ENCODE data around the gene UBALD2. TPM values are rescaled to one million over a fixed set of nuclear protein-coding genes. Genes with fewer than 3 reads are reported as not detected.
"Not testable (repeated sequence)": the region's sequence is repeated elsewhere in the genome, so short reads cannot be mapped to it uniquely, and the experiment has no call there.

UBALD2 gene
- total RNA-seq, 2 donors from 2014 or later = 173 to 187 TPM

- H3K27me3 Mint-ChIP-seq; H3K9me3 Mint-ChIP-seq; H3K36me3 Mint-ChIP-seq (ENCODE audit: low read depth): not testable (repeated sequence)
- H3K4me3 Mint-ChIP-seq = peak overlapping the region; percentile 85
- peak; percentile 53 for ATAC-seq (replicated peaks)
- peaks cover 25% of the 10 kb centered on the region for H3K4me1 Mint-ChIP-seq
- H3K27ac Mint-ChIP-seq = peak overlapping the region; percentile 91
These were observed 12.0 kb upstream of the UBALD2 start for GRCh38 chr17:76252967-76253766.

- no peak for ATAC-seq (replicated peaks)
- Mint-ChIP-seq H3K4me1 (peaks cover 25% of the 10 kb centered on the region), H3K27ac (no peak overlapping the region), H3K4me3 (no peak overlapping the region), H3K36me3 (ENCODE audit: low read depth) (no peaks in the 10 kb centered on the region), H3K9me3 (peaks cover 3% of the 10 kb centered on the region), H3K27me3 (no peaks in the 10 kb centered on the region)
These were observed 11.3 kb upstream of the UBALD2 start for GRCh38 chr17:76253841-76254240.

- no peak overlapping the region for H3K4me3 Mint-ChIP-seq
- no peaks in the 10 kb centered on the region for H3K27me3 Mint-ChIP-seq
- H3K27ac Mint-ChIP-seq = no peak overlapping the region
- no peaks in the 10 kb centered on the region for H3K36me3 Mint-ChIP-seq (ENCODE audit: low read depth)
- H3K9me3 Mint-ChIP-seq = peaks cover 3% of the 10 kb centered on the region
- H3K4me1 Mint-ChIP-seq = peaks cover 25% of the 10 kb centered on the region
- no peak for ATAC-seq (replicated peaks)
These were observed 10.9 kb upstream of the UBALD2 start for GRCh38 chr17:76254275-76254674.

GRCh38 chr17:76255801-76256429, 9.2 kb upstream of the UBALD2 start:
- Mint-ChIP-seq H3K9me3 (peaks cover 3% of the 10 kb centered on the region), H3K36me3 (ENCODE audit: low read depth) (no peaks in the 10 kb centered on the region), H3K27ac (no peak overlapping the region), H3K27me3 (no peaks in the 10 kb centered on the region), H3K4me1 (peaks cover 27% of the 10 kb centered on the region), H3K4me3 (peak overlapping the region; percentile 60)
- no peak for ATAC-seq (replicated peaks)

- ATAC-seq (replicated peaks) = peak; percentile 9
- H3K9me3 Mint-ChIP-seq; H3K36me3 Mint-ChIP-seq (ENCODE audit: low read depth); H3K27me3 Mint-ChIP-seq: not testable (repeated sequence)
- Mint-ChIP-seq H3K4me3 (peak overlapping the region; percentile 60), H3K27ac (peak overlapping the region; percentile 52), H3K4me1 (peaks cover 25% of the 10 kb centered on the region)
These were observed 8.6 kb upstream of the UBALD2 start for GRCh38 chr17:76256430-76257050.

- peaks cover 3% of the 10 kb centered on the region for H3K9me3 Mint-ChIP-seq
- H3K36me3 Mint-ChIP-seq (ENCODE audit: low read depth) = peaks cover 7% of the 10 kb centered on the region
- ATAC-seq (replicated peaks) = no peak
- no peaks in the 10 kb centered on the region for H3K27me3 Mint-ChIP-seq
- no peak overlapping the region for H3K4me3 Mint-ChIP-seq
- peaks cover 30% of the 10 kb centered on the region for H3K4me1 Mint-ChIP-seq
- no peak overlapping the region for H3K27ac Mint-ChIP-seq
These were observed 4.9 kb upstream of the UBALD2 start for GRCh38 chr17:76260220-76260619.

- H3K27ac Mint-ChIP-seq = no peak overlapping the region
- no peak for ATAC-seq (replicated peaks)
- peaks cover 8% of the 10 kb centered on the region for H3K36me3 Mint-ChIP-seq (ENCODE audit: low read depth)
- peaks cover 26% of the 10 kb centered on the region for H3K4me1 Mint-ChIP-seq
- H3K27me3 Mint-ChIP-seq = no peaks in the 10 kb centered on the region
- H3K4me3 Mint-ChIP-seq = no peak overlapping the region
- peaks cover 3% of the 10 kb centered on the region for H3K9me3 Mint-ChIP-seq
These were observed 4.5 kb upstream of the UBALD2 start for GRCh38 chr17:76260669-76261068.

GRCh38 chr17:76261421-76262215, 3.5 kb upstream of the UBALD2 start:
- H3K4me3 Mint-ChIP-seq = no peak overlapping the region
- ATAC-seq (replicated peaks) = no peak
- no peak overlapping the region for H3K27ac Mint-ChIP-seq
- peaks cover 3% of the 10 kb centered on the region for H3K9me3 Mint-ChIP-seq
- H3K27me3 Mint-ChIP-seq = no peaks in the 10 kb centered on the region
- H3K4me1 Mint-ChIP-seq = peaks cover 26% of the 10 kb centered on the region
- H3K36me3 Mint-ChIP-seq (ENCODE audit: low read depth) = peaks cover 17% of the 10 kb centered on the region

- peaks cover 22% of the 10 kb centered on the region for H3K4me1 Mint-ChIP-seq
- no peaks in the 10 kb centered on the region for H3K9me3 Mint-ChIP-seq
- H3K4me3 Mint-ChIP-seq = peak overlapping the region; percentile 79
- no peaks in the 10 kb centered on the region for H3K27me3 Mint-ChIP-seq
- H3K36me3 Mint-ChIP-seq (ENCODE audit: low read depth) = peaks cover 29% of the 10 kb centered on the region
- H3K27ac Mint-ChIP-seq = peak overlapping the region; percentile 90
- ATAC-seq (replicated peaks) = no peak
These were observed 2.3 kb upstream of the UBALD2 start for GRCh38 chr17:76262732-76263344.

- Mint-ChIP-seq H3K9me3 (no peaks in the 10 kb centered on the region), H3K4me1 (peaks cover 22% of the 10 kb centered on the region), H3K27me3 (no peaks in the 10 kb centered on the region), H3K27ac (peak overlapping the region; percentile 90), H3K36me3 (ENCODE audit: low read depth) (peaks cover 40% of the 10 kb centered on the region), H3K4me3 (peak overlapping the region; percentile 79)
- no peak for ATAC-seq (replicated peaks)
These were observed 1.3 kb upstream of the UBALD2 start for GRCh38 chr17:76263896-76264295.

GRCh38 chr17:76264425-76264754, 758 bp upstream of the UBALD2 start:
- H3K4me1 Mint-ChIP-seq = peaks cover 24% of the 10 kb centered on the region
- ATAC-seq (replicated peaks) = peak; percentile 1

GRCh38 chr17:76265624-76266243, 586 bp downstream of the UBALD2 start:
- no peaks in the 10 kb centered on the region for H3K27me3 Mint-ChIP-seq
- peaks cover 58% of the 10 kb centered on the region for H3K36me3 Mint-ChIP-seq (ENCODE audit: low read depth)
- H3K27ac Mint-ChIP-seq = peak overlapping the region; percentile 96
- ATAC-seq (replicated peaks) = no peak
- no peaks in the 10 kb centered on the region for H3K9me3 Mint-ChIP-seq
- peak overlapping the region; percentile 96 for H3K4me3 Mint-ChIP-seq
- H3K4me1 Mint-ChIP-seq = peaks cover 29% of the 10 kb centered on the region

More at GRCh38 chr17:76264425-76264754, 758 bp upstream of the UBALD2 start:
- H3K4me3 Mint-ChIP-seq = peak overlapping the region; percentile 79
- H3K27ac Mint-ChIP-seq = peak overlapping the region; percentile 90
- no peaks in the 10 kb centered on the region for H3K27me3 Mint-ChIP-seq
- H3K9me3 Mint-ChIP-seq = no peaks in the 10 kb centered on the region
- peaks cover 45% of the 10 kb centered on the region for H3K36me3 Mint-ChIP-seq (ENCODE audit: low read depth)

- Mint-ChIP-seq H3K27ac (peak overlapping the region; percentile 96), H3K4me1 (peaks cover 25% of the 10 kb centered on the region), H3K27me3 (no peaks in the 10 kb centered on the region), H3K36me3 (ENCODE audit: low read depth) (peaks cover 65% of the 10 kb centered on the region), H3K9me3 (no peaks in the 10 kb centered on the region), H3K4me3 (peak overlapping the region; percentile 96)
- no peak for ATAC-seq (replicated peaks)
These were observed 1.2 kb downstream of the UBALD2 start for GRCh38 chr17:76266244-76266938.
